Stimulated activated CD4-positive, alpha-beta T cell treated with anti-CD3 and anti-CD28 coated beads, Interleukin-1b, Interleukin-23, amount 100 ng/mL, for 48 hours (primary cell): ENCODE results near the gene VIL1.

Source experiments
- DNase-seq: peaks from one replicate; pipeline ENCODE4 v3.0.0-alpha.2; 2020

The VIL1 gene

DNA sequence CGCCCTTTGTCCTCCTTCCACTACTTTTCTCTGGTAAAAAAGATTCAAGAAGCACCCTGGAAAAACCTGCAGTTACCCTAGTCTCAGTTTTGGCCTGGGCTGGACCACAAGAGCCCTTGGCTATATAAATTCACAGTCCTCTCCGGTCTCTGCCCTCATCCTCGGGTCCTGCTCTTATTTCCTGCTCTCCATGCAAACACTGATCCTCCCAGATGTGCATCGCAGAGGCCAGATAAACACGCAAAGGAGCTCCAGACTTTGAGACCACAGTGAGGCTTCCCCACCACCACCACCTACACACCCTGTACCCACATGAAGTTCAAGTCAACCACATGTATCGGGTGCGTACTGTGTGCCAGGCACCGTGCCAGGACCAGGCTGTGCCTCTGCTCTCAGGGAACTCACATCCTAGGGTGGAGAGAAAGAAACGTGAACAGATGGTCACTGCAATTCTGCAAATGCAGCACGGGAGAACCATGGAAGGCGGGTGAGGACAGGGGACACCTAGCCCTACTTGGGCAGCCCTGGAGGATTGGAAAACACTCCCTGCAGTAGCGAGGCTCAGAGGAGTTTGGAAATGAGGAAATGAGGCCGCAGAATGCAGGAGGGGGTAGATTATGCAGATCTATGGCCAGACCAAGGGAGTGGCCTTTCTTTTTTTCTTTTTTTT, 11.8 kb upstream of the VIL1 start:
- peak; percentile 64 for DNase-seq

DNA sequence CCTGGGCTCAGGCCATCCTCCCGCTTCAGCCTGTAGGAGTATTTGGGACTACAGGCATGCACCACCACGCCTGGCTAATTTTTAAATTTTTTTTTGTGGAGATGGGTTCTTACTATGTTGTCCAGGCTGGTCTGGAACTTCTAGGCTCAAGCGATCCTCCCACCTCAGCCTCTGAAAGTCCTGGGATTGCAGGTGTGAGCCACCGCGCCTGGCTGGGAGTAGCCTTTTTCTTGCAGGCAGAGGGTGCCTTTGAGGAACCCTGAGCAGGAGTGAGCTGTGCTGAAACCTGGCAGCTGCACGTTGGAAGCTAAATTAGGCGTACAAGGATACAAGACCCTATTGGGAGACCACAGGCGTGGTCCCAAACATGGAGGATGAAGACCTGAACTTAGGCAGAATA, 11.2 kb upstream of the VIL1 start:
- DNase-seq = no peak

DNA sequence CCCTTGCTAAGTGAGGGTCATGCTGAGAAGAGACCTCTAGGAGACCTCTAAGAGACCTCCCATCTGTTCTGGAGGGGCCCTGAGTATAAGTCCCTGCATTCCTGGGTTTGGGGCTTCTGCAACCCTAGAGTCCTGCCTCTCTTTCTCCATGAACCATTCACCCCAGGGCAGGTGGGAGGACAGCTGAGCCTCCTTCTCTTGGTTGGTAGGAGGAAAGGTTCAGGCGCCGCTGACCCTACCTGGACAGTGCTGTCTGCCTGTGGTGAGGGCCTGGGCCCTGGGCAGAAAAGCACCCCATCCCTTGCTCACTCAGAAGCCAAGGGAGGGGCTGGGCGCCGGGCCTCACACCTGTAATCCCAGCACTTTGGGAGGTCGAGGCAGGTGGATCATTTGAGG, 604 bp upstream of the VIL1 start:
- no peak for DNase-seq

DNA sequence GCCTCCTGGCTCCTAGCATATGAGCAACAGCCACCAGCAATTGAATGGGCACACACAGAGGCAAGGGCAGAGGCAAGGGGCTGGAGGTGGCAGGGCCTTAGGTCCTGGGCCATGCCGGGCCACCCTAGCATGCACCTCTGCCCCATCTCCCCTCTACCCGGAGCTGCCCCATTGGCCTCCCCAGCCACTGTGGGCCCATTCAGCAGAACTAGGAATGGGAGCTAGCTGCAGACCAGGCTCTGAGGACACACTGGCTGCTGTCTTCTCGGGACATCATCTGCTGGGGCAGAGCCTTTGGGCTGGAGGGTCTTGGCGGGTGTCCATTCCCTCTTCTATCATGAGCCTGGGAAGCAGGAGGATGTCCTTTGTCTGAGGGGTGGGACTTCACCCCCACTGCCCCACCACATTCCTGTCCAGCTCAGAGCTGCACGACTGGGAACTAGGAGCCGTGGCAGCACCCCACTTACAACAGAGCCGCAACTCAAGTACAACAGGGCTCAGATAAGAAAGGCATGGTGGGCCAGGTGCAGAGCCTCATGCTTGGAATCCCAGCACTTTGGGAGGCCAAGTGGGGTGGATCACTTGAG, 800 bp downstream of the VIL1 start:
- DNase-seq = no peak

DNA sequence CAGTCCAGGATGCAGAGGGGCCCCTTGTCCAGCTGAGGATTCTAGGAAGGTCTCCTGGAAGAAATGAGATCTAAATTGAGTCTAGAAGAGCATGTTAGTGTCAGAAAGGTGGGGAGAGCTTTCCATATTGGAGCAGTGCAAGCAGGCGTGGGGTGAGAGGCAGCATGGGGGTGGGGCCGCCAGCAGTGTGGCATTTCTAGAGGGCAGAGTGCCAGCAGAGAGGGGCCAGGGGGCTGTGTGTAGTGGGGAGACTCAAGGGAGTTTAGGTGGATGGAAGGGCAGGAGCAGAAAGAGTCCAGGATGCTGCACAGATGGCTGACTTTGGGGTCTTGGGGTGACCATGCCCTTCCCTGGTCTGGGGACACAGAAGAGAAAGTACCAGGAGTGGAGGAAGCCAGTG, 2.1 kb downstream of the VIL1 start:
- DNase-seq = no peak

DNA sequence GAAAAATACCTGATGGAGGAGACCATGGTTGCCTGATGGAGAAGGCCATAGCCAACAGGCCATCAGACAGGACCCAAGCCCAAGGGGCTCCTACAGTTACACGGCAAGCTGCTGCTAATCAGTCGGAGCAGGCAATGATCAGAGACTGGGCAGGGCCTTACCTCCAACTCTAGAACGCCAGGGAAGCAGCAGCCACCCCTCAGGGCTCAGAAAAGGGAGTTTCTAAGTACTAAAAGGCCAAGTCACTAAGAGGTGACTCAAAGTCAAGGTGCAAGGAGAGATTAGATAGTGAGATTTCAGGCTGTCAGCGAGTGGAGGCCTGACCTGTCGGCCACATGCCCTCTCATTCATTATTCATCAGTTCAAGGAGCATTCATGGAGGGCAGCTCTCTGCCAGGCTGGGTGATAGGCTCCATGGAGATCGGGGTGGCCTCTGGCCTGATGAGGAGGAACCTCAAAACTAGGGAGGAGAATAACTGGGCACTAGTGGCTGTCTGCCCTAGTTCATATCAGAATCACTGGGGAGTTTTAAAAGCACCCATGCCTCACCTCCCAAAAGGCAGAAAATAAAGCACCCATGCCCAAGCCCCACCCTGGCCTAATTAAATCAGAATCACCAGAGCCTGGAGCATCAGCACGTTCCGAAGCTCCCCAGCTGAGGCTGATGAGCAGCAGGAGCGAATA, 3.6 kb downstream of the VIL1 start:
- no peak for DNase-seq

DNA sequence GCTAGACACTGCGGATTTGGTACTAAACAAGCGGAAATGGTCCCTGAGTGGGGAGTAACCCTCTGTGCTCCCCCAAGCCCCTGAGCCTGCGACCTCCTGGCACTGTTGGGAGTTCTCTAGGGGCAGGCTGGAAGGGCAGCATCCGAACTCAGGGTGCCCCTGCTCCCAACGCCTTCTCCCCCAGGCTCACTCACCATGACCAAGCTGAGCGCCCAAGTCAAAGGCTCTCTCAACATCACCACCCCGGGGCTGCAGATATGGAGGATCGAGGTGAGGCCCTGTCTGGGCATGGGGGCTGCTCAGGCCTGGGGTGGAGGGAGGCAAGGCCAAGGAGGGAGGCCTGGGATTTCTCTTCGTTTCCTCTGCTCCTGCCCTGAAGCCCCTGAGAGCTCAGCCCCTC, 4.7 kb downstream of the VIL1 start:
- no peak for DNase-seq

DNA sequence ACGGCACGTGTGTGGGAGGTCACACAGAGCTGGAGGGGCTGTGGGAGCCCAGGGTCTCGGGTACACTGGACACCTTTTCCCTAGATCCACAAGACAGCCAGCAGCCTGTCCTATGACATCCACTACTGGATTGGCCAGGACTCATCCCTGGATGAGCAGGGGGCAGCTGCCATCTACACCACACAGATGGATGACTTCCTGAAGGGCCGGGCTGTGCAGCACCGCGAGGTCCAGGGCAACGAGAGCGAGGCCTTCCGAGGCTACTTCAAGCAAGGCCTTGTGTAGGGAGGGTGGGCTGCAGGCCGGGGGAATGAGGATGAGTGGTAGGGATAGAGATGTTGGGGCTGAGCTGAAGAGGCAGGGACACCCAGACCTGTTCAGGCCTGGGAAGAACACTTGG, 6.6 kb downstream of the VIL1 start:
- no peak for DNase-seq

DNA sequence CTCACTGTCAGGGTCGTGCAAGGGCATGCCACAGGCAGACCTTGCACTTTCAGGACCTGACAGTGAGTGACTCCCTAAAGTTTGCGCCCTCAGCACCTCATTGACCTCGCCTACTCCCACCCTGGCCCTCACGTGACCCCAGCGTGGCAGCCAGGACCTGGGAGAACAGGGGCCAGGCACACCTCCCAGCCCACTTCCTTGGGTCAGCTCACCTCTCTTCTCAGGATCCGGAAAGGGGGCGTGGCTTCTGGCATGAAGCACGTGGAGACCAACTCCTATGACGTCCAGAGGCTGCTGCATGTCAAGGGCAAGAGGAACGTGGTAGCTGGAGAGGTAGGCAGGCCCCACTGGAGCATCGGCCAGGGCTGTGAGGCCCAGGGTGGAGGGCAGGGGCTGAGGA, 8.8 kb downstream of the VIL1 start:
- no peak for DNase-seq

DNA sequence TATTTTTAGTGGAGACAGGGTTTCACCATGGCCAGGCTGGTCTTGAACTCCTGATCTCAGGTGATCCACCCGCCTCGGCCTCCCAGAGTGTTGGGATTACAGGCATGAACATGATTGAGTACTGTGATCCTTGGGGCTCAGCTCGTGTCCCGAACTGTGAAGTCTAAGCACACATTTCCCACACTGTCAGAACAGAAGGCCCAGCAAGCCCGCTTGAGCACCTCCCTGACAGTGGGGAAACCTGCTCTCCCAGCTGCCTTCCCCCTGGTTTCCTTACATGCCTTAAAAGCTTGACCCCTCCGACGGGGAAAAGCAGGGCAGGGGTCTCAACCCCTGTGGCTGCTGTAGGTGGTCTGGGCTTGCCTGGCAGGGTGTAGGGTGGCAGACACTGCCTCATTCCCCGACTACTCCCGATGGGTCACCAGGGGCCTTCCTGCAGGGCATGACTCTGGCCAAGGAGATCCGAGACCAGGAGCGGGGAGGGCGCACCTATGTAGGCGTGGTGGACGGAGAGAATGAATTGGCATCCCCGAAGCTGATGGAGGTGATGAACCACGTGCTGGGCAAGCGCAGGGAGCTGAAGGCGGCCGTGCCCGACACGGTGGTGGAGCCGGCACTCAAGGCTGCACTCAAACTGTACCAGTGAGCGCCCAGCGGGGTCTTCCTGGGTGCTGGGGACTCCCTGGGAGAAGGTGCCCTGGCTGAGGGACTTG, 10.1 kb downstream of the VIL1 start:
- no peak for DNase-seq

DNA sequence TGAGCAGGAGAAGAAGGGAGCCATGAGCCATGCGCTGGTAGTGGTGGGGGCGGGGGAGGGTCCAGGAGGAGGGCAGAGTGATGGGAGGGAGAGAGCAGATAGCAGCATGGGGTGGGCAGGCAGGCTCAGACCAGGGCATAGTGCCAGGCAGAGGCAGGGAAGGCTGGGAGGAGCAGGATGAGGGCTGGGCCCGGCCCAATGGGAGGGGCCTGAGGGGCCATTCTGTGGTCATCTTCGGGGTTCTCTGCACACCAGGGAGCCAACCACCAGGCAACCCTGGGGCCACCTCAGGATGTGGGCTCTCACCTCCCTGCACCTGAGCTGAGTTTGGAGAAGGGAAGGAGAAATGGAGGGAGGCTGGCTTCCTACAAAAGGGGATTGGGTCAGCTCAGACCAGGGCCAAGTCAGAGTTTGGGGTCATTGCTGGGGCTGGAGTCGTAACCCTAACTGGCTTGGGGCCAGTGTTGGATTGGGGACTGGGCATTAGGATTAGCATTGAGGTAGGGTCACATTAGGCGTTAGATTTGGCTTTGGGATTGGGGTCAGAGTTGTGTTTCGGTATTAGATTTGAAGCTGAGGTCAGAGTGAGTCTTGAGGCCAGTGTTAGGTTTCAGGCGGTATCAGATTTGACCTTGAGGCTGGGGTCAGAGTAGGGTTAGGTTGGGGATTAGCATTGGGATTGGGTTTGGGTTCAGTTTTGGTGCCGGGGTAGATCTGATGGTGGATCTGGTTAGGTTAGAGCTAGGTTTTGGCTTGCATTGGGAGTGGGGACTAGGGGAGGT, 11.2 kb downstream of the VIL1 start:
- no peak for DNase-seq

DNA sequence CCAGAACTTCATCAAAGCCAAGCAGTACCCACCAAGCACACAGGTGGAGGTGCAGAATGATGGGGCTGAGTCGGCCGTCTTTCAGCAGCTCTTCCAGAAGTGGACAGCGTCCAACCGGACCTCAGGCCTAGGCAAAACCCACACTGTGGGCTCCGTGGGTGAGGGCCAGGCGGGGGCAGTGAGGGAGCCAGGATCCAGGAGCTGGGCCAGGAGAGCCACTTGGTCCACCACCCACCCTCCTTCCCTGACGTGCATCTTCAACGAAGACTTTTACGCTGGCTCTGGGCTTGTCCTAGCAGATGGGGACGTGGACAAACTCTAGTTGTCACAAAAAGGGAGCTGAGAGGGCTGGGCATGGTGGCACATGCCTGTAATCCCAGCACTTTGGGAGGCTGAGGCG, 11.8 kb downstream of the VIL1 start:
- DNase-seq = no peak

DNA sequence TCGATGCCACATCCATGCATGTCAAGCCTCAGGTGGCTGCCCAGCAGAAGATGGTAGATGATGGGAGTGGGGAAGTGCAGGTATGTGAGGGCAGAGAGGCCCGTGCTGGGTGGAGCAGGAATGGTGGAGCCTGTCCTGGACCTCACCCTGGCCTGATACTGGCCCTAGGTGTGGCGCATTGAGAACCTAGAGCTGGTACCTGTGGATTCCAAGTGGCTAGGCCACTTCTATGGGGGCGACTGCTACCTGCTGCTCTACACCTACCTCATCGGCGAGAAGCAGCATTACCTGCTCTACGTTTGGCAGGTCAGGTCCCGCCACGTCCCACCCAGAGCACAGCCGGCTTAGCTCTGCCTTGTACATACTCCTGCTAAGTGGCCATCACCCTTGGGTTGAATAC, 13.0 kb downstream of the VIL1 start:
- no peak for DNase-seq

DNA sequence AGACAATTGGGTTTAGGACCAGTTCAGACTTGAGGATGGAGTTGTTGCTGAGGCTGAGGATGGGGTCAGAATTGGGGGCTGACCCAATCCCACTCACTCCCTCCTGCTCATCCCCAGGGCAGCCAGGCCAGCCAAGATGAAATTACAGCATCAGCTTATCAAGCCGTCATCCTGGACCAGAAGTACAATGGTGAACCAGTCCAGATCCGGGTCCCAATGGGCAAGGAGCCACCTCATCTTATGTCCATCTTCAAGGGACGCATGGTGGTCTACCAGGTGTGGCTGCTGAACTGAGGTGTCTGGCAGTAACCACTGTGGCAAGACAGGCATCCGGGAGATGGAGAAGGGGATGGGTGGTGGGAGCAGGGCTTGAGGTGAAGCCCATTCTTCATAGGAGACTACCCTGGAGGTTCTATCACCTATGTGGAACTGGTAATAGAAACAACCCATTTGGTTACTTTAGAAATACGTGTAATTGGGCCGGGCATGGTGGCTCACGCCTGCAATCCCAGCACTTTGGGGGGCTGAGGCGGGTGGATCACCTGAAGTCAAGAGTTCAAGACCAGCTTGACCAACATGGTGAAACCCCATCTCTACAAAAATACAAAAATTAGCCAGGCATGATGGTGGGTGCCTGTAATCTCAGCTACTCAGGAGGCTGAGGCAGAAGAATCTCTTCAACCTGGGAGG, 13.9 kb downstream of the VIL1 start:
- no peak for DNase-seq

DNA sequence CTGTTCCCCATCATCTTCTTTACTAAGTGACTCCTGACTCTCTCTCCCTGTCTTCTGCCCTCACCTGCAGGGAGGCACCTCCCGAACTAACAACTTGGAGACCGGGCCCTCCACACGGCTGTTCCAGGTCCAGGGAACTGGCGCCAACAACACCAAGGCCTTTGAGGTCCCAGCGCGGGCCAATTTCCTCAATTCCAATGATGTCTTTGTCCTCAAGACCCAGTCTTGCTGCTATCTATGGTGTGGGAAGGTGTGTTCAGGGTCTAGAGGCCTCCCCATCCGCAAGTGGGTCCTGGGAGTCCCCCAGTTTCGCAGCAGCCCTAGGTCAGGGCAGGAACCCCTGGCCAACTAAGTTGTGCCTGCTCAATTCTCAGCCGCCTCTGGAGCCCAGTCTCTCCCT, 15.5 kb downstream of the VIL1 start:
- no peak for DNase-seq

DNA sequence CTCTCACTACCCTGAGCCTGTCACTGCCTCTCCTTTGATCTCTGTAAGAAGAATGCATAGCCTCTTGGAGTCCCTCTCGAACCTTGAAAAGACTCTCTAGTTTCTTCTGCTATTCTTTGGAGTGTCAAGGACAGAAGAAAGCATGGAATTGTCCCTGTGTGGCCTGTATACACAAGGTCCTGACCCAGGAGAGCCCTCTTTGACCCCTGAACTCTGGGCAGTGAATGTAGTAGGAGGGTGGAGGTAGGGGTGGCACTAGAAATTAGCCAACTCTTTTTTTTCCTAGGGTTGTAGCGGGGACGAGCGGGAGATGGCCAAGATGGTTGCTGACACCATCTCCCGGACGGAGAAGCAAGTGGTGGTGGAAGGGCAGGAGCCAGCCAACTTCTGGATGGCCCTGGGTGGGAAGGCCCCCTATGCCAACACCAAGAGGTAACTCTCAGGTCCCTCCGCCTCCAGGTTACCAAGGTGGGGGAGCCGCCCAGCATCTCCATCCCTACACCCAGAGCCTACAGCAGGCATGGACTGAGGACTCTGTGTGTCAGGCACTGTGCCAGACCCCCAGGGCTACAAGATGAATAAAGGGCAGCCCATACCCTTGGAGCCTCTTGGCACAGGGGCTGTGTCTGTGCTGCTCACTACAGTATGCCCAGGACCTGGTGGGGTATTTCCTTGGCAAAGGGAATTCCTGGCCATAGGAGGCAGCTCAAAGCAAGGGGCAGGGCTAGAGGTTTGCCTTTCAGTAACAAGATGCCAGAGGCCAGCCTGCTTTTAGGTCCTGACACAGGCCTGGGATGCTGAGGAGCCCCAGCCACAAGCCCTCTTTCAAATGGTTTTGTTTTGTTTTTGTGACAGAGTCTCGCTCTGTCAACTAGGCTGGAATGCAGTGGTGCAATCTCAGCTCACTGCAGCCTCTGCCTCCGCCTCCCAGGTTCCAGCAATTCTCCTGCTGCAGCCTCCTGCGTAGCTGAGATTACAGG, 16.4 kb downstream of the VIL1 start:
- no peak for DNase-seq

DNA sequence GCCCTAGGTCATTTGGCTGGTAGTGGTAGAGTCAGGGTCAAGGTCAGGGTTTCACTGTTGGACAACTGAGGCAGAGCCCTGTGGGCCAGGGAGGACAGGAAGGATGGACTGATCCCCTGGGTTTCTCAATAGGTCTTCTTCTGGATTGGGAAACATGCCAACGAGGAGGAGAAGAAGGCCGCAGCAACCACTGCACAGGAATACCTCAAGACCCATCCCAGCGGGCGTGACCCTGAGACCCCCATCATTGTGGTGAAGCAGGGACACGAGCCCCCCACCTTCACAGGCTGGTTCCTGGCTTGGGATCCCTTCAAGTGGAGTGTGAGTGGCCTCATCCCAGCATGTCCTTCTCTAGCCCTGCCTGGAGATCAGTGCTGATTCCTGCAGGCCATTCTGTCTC, 18.1 kb downstream of the VIL1 start:
- DNase-seq = no peak

DNA sequence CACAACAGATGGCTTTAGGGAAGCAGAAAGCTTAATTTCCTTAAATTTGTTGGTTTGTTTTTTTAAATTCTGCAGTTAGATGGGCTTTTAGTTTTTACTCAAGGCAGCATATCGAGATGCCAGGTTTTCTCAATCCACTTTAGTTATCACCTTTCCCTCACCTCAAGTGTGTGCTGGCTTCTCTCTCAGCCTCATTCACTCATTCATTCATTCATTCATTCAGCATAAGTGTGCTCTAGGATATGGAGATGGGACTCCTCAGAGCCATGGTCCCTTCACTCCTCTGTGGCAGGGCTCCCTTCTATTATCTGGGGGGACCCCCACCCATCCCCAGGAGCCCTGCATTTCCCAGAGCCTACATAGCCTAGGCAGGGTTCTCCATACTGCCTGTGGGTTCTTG, 19.0 kb downstream of the VIL1 start:
- DNase-seq = no peak

DNA sequence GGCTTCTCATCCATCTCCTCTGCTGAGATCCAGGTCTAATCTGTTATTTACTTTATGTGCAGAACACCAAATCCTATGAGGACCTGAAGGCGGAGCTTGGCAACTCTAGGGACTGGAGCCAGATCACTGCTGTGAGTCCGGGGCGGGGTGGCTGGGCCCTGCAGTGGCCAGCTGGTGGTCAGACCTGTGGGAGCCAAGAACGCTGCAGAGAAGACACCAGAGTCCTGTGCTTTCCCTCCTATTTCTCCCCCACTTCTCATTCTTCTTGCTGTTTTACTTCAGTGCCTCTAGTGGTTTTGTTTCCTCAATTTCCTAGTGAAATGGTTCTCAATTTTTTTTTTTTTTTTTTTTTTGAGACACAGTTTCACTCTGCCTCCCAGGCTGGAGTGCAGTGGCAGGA, 19.7 kb downstream of the VIL1 start:
- DNase-seq = no peak

DNA sequence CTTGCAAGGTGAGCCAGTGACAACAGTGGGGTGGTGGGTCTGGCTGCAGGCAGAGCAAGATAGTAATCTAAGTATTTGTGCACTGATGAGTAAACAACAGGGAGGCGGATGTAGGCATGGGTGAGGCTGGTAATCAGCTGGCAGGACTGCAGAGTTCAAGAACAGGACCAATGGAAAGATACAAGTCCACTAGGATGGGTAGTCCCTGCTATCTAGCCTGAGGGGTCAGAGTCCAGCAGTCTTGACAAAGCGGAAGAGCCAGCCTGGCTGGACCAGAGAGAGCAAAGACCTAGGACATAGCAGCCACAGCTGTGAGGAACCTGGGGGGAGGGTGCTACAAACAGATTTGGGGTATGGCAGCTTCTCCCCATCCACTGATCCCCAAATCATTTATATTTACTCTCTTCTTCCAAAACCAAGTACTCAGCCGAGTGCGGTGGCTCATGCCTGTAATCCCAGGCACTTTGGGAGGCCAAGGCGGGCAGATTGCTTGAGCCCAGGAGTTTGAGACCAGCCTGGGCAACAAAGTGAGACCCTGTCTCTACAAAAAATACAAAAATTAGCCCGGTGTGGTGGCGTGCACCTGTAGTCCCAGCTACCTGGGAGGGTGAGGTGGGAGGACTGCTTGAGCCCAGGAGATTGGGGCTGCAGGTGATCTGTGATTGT, 25.9 kb downstream of the VIL1 start:
- no peak for DNase-seq

DNA sequence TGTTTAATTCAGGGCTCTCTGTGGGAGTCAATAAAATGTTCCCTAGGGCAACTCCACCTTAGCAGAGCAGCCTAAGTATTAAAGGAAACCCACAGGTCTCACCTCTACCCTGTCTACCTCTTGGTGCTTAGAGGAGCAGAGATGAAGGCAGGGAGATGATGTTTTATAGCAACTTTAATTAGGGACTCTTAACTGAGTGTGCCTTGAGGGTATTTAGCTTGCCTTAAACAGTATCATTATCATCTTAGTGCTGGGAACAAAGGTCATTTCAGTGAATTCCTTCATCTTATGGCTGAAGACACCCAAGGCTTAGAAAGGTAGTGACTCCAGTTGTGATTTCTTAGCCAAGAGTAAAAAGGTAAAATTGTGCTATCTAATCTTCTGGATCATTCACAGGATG, 26.7 kb downstream of the VIL1 start:
- no peak for DNase-seq
